ENCODE results near the gene E2F3.

- no peak for TF ChIP-seq CTCF (IDR thresholded peaks at IDR 0.05)
- no peak for TF ChIP-seq POLR2A (IDR thresholded peaks at IDR 0.05)
Observed at GRCh38 chr6:20473518-20473917, 71.8 kb downstream of the E2F3 start.
